Activated T-cell treated with anti-CD3 and anti-CD28 coated beads for 48 hours (primary cell): ENCODE results near the gene LRMDA.
A peak's percentile ranks its signal among the peaks of the same experiment; 100 is the strongest.

Experiments used
- DNase-seq: peaks from one replicate; pipeline ENCODE4 v3.0.0-alpha.2; 2020; ENCODE audit warnings: low read depth

The LRMDA gene

DNA sequence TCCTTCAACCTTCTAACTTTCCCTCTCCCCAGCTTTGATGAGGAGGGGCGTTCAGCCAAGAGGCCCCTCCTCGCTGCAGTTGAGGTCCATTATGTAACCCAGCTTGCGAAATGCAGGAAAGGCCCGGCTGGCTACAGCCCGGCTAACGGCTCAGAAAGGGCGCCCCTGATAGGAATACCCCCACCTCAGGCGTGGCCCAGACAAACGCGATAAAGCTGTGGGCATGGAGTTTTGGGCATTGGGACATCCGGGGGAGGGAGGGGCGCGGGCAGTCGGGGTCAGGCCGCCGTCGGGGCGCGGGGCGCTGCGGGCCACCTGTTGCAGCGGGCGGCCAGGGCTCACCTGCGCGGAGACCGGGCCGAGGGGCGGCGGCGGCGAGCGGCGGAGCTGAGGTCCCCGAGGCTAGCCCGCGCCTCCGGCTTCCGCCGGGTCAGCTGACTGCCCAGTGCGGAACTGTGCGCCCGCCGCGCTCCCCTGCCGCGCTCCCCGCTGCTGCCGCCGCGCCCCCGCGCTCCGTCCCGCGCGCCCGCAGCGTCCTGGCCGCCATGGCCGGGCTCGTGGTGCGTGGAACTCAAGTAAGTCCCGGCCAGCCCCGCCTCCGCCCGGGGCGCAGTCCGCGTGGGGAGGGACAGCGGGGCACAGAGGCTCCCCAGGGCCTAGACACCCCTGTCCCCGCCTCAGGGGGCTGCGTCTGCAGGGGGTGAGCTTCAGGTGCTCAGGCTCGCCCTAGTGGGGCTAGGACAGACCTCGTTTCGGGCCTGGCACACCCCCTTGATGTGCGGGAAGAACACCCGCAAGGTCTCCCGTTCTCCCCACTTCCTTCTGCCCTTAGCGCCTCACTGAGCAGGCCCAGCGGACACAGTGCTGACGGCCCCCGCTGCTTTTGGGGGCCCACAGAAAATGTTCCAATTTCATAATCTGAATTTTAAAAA lies at the start of gene LRMDA:
TSS of gene LRMDA (plus strand) at position 445 of the 932 bp plus-strand sequence.
- DNase-seq = no peak

DNA sequence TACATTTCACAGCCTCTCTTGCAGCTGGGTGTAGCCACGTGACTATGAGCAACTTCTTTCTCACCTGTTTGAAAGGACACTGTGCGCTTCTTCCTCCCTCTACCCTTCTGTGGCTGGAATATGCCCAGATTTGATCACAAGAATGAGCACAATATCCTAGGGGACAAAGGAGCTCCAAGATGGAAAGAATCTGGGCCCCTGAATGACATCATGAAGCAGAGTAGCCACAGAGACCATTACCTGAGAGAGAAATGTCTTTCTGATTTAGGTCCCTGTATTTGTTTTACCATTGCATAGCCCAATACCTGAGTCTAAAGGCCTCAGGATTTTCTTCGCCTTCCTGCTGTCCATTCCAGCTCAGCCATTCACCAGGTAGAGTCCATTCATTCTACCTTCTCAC lies 45.3 kb upstream of the LRMDA start:
- DNase-seq = no peak

DNA sequence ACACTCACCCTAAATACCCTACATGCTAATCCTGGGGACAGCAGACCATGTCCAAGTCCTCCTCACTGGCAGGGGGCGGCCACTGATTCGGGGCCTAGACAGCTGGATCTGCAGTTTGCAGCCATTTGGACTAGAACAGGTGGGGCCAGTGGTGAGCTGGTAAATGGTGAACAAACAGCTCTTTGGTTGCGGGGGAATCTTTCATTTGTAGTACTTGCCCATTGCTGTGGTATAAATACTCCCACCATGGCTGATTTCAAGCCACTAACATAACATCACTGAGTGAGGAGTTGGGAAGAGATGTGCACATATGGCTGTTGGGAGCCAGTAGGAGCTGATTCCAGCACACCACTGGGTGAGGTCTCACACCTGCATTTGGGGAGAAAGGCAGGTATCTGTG lies 43.3 kb upstream of the LRMDA start:
- no peak for DNase-seq

DNA sequence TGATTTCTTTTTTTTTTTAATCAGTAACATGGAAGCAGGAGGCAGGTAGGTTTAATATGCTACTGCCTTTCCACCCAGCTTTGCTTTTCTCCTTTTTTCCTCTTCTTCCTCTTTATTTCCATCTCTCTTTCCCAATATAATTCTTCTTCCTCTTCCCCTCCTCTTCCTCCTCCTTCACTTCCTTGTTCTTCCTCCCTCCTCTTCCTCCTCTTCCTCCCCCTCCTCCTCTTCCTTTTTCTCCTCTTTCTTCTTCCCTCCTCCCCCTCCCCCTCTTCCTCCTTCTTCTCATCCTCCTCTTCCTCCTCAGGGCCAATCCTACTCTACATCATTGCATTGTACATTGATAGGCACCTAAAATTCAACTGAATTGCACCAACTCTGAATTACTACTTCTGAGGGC lies 41.2 kb upstream of the LRMDA start:
- DNase-seq = no peak

DNA sequence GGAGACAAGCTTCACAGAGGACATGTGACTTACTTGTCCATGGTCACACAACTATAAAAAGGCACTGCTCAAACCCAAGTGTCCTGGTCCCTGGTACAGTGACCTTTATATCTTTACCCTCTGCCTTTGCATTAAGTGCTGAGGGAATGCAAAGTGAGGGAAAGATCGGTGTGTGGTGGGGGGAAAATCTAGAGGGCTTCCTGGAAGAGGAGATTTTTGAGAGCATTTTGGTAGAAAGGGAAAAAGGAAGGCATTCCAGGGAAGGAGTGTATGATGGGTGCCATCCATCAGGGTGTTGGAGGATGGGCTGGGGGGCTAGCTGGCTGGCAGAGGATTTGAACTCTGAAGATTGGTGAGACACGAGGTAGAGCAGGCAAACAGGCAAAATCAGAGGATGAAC lies 39.2 kb upstream of the LRMDA start:
- no peak for DNase-seq

DNA sequence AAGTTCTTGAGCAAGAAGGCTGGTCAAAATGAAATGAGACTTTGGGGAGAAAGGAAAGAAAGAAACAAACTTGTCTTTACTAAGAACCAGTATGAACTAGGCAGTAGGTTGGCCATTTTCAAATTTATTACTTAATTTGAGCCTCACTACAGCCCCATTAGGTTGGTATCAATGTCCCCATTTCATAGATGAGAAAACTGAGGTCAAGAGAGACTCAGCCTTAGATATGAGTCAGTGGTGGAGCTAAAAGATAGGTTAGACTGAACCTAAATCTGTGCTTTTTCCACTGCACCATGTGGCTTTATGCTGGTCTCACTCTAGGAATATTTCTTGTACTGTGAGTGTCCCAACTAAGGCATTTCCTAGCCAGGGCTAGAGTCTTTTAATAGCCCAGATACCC lies 38.7 kb upstream of the LRMDA start:
- DNase-seq = no peak

- DNase-seq = no peak
These were observed 37.2 kb upstream of the LRMDA start for GRCh38 chr10:75394221-75394620.

- DNase-seq = no peak
These were observed 36.1 kb upstream of the LRMDA start for GRCh38 chr10:75395066-75395931.

- no peak for DNase-seq
These were observed 35.3 kb upstream of the LRMDA start for GRCh38 chr10:75395932-75396630.

- DNase-seq = no peak
These were observed 34.6 kb upstream of the LRMDA start for GRCh38 chr10:75396631-75397495.

- DNase-seq = no peak
These were observed 33.8 kb upstream of the LRMDA start for GRCh38 chr10:75397496-75398199.

DNA sequence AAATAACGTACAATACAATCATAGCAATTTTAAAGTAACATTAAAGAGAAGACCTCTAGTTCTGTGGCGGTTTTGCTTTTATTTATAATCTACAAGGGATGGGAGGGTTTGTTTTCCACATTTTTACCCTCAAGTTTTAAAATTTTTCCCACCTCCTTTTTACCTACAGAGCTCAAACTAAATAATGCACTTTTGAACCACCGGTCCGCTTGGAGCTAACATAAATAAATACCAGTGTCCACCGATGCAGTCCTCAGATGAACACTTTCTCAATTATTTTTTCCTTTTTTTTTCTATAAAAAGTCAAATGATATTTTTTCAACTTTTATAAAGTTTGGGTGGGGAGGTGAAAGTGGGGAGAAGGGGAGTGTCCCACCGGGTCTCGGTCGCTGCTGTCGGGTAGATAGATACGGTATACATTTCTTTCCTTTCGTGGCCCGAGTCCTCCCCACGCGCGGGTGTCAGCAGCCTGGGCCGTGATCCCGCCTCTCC lies 33.2 kb upstream of the LRMDA start:
- DNase-seq = no peak

DNA sequence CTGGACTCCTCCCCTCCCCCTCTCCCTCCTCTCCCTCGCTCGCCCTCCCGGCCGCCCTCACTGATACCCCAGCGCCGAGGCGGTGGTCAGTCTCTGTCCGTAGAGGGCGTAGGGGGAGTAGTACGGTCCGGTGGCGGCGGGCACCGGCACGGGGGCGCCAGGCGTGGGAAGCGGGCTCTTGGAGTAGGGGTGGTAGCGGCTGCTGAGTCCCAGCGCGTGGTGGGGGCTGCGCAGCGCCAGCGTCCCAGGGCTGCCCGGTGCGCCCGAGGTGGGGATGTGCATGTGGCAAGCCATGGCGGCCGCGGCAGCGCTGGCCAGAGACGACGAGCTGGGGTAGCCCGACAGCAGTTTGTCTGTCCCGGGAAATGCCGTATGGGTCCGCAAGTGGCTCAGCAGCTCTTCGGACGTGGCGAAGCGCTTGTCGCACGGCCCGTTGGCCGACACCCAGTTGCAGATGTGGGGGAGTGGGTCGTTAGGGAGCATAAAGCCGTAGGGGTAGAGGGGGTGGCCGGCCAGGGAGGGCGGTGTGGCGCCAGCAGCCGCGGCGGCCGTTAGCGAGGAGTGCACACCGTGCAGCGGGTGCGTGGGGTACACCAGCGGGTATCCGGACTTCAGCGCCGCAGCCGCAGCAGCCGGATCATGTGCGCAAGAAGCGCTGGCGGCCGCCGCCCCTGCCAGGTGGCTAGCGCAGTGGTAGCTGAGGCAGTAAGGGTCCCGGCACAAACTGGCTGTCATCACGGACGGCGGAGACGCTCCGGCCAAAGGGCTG lies 32.5 kb upstream of the LRMDA start:
- no peak for DNase-seq

DNA sequence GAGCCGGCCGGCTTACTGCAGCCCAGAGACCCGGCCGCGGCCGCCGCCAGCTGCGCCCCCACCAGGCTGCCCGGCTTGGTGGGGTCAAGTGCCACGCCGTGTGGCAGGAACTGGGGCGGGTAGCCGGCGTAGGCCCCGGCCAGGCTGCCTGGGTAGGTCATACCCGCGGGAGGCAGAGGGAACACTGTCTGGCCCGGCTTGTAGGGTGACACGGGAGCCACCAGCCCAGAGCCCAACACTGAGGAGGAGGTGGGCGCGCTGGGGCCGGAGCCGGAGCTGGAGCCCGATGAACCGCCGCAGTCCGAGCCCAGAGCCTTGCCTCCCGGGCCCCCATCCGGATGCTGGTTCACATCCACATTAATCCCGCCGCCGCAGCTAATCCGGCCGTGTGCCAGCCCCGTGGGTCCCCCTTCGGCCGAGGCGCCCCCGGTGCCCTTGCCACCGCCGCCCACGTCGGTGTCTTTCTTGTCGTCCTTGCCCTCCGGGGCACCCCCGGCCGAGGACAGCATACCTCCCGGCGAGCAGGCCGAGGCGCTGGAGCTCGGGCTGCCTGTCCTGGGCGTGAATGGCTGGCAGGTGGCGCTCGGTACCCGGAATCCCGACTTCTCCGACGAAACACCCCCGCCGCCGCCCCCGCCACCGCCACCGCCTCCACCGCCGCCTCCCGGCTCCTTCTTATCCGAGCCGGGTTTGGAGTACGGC lies 31.8 kb upstream of the LRMDA start:
- DNase-seq = no peak

GRCh38 chr10:75400163-75400770 lies 31.2 kb upstream of the LRMDA start:
- no peak for DNase-seq

- DNase-seq = no peak
These were observed 30.5 kb upstream of the LRMDA start for GRCh38 chr10:75400771-75401568.

DNA sequence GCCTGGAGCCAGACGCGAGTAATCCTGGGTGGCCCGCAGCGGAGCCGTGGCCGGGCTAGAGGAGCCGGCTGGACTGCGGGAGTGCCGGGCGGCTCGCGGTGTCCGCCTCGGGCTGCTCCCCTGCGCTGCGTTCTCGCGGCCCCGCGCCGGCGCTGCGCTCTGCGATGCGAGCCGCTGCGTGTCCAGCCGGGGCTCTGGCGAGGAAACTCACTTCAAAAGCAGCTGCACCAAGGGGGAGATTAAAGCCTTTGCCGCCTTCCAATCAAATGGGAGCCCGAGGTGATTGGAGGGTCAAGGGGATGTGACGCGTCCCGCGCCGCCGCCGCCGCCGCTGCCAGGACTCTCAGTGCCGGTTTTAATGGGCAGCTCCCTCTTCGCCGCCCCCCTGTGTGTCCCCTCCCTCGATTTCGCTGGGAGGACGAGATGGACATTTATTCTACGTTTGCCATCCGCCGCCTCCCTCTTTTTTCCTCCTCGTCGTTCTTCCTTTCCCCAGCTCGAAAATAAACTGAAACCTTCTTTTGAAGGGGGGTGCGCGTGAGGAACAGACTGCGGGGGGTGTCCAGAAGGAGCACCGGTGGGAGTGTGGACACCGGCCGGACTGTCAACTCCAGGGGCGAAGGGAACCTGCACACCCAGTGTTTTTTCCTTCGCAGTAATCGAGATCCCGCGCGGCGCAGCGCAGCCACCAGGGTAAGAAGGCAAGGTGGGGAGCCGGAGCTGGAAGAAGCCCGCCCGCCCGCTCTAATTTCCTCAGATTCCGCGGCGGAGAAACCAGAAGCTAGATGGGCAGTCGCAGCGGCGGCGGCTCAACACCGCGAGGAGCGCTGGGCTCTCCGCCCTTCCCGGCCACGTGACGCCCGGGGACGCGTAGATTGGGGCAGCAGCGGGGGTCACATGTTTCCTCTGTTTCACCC lies 29.6 kb upstream of the LRMDA start, which contains the start of gene ZNF503:
TSS of gene ZNF503 (minus strand) at position 196 of the 917 bp plus-strand sequence. CDS start 345 bp downstream, outside the sequence.
- DNase-seq = peak; percentile 61
